Stimulated activated CD8-positive, alpha-beta memory T cell treated with anti-CD3 and anti-CD28 coated beads, Interleukin-4, amount 100 ng/mL, for 48 hours (primary cell): ENCODE measurements around the gene CCNL2.
A peak's percentile ranks its signal among the peaks of the same experiment; 100 is the strongest.
"Not testable (repeated sequence)": the region's sequence is repeated elsewhere in the genome, so short reads cannot be mapped to it uniquely, and the experiment has no call there.

ENCODE experiments used
- DNase-seq: peaks from one replicate; pipeline ENCODE4 v3.0.0-alpha.2; 2020

The CCNL2 gene

DNA sequence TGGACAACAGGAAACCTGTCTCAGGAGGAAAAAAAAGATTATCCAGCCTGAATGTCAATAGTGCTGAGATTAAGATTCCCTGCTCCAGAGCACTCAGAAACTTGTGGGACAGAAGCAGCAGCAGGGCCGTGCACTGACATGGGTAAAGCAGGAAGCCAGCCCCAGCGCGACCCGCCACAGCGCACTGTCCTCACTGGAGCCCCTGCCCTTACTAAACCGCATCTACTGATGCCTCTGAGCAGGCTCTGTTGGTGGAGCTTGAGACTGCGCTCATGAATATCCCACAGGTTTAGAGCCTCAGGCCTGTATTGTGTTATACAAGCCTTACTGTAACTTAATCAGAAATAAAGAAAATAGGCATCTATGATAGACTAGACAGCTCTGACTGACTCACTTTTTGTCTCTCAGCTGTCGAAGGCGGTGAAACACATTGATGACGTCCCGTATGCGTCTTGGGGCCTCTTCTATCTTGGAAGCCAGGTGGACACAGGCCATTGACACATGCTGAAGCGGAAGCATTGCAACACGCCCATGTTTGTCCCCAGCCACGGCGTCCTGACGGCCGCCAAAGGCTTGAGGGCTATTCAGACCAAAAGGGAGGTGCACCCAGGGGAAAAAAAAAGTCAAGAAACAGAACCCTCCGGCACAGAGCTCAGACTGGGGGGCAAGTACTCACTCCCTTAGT is 1.2 kb downstream of the CCNL2 start:
- no peak for DNase-seq

DNA sequence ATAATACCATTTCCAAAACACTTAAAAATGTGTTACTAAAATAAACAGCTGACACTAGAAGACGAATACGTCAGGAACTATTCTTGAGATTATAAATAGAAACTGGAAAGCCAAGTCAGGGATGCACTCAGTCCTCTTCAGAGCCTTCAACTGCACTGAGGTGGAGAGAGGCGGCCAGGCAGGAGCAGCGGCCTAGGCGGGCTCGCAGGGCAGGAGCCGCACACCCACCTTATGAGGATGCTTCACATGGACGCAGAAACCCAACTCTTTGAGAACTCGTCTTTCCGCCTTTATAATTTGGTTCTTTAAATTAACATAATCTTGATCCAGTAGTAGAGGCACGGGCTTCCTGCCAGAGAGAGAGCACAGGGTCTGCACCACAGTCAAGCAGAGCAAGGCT is 4.0 kb downstream of the CCNL2 start:
- DNase-seq: no peak

DNA sequence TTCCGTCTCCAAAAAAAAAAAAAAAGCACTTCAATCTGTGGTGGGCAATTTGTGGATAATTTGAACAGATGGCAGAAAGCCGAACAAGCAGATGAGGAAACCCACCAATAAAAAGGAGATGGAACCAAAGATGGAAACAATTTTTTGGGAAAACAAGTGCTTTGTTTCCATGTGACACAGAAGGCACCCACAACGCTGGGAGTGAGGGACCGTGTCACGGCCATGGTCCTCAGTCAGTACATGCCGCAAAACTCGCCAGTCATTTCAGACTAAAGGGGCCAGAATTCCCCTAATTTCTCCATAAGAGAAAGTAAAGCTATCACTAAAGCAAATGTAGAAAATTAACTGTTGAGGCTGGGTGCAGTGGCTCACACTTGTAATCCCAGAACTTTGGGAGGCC is 5.0 kb downstream of the CCNL2 start:
- DNase-seq: no peak

DNA sequence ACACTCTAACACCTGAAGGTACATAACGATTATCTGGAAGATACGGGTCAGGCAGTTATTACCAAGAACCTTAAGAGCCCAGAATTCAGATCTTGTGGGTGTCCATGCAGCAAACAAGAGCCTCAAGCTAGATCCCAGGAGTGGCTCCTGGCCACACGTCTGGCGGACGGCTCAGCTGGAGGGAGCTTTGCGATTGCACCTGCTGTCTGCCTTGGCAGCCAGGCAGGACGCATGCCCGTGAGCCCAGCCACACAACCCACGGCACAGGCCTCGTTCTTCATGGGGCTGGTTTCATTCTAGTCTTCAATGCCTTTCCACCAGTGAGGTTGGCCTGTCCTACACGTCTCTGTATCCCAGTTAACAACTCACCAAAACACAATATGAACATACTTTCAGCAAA is 5.7 kb downstream of the CCNL2 start:
- DNase-seq: no peak

DNA sequence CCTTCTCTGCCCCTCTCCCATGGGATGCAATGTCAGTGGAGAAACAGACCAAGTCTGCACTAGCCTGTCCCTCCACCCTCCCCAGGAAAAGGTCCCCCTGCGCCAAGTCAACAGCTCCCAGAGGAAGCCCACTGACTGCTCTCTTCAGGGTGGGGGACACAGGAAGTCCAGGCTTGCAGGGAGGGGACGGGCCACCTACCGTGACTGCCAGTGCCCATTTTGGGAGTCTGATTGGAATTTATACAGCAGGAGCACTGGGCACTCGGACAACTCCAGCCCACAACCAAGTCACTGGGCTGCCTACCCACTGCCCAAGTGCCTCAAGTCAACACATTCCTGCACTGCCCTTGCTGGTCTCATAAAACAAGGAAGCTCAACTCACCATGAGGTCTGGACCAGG is 6.1 kb downstream of the CCNL2 start:
- DNase-seq: no peak

DNA sequence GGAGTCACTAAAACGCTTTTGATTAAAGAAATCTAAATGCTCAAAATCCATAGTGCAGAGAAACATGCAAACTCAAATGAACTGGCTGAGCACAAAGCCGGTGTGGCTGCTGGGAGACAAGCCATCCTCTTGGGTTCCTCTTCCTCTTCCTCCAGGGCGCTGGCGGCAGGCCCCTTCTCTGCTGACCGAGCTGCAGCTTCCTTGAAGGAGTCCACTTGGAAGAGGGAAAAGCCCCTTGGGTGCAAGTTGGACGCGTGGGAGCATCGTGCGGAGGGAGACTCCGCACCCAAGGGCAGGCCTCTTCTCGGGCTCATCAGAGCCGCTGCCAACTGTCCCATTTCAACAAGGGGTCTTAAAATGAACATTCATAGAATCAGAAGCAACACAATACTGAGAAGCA is 7.9 kb downstream of the CCNL2 start:
- DNase-seq: no peak

DNA sequence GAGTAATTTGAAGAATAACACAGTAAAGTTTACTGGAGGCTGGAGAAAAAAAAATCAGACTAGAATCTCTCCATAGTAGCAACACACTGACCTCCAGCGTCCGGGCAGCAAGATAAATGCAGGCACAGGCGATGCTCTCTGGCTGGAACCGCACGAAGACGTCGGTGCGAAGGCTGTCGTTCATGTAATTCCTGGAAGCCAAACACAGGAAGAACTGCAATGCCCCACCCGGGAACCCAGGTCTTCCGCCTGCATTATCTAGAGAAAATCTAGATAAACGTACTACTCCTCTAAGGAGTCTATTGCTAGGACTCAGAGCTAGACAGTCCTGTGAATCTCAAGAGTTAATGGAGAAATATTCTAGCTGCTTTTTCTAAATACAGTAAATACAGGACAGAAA is 8.5 kb downstream of the CCNL2 start:
- no peak for DNase-seq

DNA sequence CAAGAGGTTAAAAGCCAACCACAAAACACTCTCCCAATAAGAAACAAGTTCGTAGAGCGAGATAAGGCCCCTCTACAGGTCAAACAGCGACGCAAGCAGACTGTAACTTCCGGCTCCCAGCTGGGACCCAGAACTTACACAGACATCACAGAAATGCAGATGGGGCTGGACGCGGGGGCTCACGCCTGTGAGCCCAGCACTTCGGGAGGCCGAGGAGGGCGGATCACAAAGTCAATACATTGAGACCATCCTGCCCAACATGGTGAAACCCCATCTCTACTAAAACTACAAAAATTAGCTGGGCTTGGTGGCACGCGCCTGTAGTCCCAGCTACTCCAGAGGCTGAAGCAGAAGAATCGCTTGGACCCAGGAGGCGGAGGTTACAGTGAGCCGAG is 11.1 kb downstream of the CCNL2 start:
- DNase-seq: no peak

DNA sequence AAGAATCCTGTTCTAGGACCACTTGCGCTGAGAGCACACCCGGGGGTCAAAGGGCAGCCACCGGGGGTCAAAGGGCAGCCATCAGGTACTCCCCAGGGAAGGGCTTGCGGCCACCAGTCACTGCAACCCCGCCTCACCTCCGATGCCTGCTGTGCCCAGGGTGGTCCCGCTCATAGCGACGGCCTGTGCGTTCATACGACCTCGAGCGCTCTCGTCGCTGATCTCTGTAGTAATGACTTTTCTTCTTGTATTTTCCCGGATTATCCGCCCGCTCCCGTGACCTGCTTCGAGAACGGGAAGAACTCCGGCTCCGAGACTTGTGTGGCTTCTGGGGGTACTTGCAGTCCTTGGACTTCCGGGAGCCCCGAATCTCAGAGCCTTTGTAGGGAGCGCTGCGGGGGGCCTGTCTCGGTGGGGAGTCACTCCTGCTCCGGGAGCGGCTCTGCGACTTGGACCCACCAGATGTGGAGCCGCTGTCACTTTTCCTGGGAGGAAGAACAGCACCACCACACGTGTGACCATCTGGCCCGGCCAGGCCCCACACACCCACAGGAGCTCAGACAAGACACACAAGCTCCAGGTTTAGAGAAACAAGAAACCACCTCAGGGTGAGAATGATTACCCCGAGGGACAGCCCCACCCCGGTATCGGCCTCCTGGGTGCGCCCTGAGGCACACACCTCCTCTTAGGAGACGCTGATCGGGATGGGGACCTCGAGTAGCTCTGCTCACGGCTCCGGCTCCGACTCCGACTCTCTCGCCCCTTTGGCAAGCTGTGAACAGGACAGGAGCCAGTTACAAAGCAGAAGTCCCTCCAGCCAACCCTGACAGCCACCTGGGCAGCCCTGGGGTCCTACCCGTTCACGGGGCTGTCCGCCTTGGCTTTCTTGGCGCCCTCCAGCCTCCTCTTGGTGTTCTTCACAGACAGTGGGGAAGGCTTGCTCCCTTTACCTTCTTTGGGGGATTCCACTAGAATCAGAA is 11.7 kb downstream of the CCNL2 start:
- no peak for DNase-seq

DNA sequence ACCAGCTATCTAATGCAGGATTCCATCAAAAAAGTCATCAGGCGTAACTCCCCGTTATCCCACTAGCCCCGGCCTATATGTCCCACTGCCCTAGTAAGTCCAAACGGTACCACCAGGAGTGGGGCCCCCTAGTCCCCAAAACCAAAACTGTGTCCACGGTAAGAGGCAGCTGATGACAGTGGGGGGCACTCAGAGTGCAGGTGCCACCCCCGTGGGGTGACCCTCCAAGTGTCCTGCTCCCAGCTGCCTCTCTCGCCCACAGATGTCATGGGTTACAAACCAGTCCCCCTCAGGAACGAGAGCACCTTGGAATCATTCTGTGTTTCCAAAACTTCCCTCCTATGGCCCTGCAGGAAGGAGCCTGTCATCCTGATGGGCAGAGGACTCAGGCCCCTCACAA is 13.2 kb downstream of the CCNL2 start:
- DNase-seq: no peak

DNA sequence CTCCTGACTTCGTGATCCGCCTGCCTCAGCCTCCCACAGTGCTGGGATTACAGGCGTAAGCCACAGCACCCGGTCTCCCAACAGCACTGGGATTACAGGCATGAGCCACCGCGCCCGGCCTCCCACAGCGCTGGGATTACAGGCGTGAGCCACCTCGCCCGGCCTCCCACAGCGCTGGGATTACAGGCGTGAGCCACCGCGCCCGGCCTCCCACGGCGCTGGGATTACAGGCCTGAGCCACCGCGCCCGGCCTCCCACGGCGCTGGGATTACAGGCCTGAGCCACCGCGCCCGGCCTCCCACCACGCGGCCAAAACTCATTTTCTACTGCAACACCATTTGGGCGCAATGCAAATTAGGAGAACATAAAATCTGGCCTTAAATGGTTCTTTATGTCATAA is 13.8 kb downstream of the CCNL2 start:
- DNase-seq: not testable (repeated sequence)

DNA sequence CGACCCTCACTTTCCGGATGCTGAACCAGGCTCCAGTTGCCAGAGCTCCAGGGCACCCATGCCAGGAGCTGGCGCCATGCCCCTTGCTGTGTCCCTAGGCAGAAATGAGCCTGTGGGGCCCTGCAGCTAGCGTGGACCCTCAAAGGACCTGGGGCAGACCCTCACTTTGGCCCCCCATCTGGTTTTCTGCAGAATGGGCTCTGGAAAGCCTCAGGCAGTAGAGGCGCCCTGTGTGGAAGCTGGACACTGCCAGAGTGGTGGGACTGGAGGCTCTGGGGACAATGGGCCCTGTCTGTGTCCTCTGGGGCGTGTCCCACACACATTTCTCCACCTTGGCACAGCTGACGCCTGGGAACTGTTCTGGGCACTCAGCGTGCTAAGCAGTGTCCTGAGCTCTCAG is 17.8 kb downstream of the CCNL2 start:
- DNase-seq: no peak

DNA sequence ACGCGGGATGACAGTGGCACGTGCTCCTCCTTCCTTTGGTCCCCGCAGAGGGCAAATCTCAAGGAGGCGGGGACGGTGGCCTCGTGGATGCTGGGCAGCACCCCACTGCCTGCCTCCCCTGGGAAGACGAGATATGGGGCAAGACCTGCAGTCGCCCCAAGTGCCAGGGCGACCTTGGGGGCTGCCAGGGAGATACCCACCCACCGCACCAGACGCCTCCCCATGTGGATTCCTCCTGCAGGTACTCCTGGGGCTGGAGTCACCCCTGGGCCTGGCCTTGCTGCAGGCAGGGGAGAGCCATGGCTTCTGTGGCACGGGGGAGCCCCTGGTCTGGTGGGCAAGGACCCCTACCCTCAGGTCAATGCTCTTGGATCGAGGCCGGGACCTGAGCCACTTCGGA is 18.3 kb downstream of the CCNL2 start:
- no peak for DNase-seq

DNA sequence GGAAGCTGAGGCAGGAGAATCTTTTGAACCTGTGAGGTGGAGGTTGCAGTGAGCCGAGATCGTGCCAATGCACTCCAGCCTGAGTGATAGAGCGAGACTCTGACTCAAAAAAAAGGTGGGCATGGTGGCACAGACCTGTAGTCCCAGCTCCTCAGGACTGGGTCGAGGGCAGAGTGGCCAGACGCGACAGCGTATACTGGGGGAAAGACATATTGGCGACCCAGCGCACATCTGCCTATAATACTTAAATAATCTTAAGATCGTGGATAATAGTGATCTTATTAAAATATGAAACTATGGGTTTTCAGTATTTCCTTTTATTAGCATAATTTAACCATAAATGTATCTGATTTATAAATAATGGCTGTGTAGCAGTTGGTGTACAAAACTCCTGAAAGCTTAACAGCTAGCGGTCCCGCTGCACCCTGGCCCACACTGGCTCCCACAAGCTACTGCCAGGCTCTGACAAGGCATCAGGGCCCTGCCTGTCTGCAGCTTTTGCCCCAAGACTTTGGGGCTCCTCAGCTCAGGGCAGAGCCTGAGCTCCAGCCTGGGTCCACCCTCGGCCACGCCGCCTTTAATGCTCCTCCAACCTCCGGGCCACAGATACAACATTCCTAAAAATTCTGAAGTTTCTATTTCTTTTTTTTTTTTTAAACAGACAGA is 21.5 kb downstream of the CCNL2 start:
- no peak for DNase-seq

DNA sequence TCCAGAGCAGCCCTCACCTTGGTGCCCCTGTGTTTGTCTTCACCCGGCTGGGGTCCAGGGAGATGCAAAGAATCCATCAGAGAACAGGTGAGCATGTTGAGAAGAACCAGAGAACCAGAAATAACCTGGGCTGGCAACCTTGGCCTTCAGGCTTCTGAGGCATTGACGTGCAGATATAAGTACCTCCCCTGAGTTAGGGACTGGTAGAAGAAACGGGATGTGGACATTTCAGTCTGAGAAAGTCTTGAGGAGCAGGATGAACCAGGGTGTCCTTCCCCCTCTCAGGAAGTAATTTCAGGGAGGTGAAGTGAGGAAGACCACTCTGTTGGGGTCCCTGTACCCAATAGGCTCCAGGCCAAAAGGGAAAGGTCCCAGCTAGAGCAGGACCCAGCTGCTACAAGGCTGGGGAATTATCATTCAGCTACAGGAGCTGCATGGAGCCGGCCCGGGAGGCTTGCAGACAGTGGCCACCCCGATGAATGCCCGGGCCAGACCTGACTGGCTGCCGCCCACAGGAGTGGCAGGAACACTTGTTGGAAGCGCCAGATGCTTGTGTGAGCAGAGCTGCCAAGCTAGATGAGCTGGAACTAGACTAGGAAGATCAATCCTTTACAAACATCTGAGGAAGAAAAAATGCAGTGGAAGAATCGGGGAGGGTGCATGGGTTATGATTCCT is 22.4 kb downstream of the CCNL2 start:
- no peak for DNase-seq

DNA sequence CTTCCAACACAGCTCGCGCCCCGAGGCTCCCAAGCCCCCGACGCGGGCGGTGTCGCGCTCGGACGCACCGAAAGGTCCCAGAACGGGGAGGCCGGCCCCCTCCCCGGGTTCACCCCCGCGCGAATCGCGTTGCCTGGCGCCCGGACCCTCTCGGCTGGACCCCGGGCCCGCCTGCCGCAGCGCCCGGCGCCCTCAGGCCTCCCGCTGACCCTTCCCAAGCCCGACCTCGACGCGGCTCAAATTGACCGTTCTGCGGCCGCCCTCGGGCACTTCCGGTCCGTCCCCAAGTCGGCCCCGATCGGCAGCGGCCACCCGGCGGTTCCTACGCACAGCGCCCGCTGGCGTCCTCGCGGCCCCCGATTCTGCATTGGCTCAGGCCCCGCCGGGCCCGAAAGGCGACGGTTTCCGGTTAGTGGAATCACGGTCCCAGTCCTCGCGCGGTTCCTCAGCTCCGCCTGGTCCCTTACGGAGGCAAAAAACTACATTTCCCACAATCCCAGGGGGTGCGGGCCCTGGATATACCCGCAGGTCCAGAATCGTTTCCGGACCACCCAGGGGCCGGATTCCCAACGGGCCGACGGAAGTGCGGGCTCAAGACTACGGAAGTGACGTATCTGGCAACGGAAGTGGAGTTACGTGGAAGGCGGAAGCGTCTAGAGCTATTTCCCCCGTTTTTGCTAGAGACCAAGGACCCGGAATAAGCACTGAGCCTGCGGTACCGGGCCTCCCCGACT is 24.0 kb downstream of the CCNL2 start, which contains the start of gene AURKAIP1:
TSS of gene AURKAIP1 (minus strand) at position 279 of the 734 bp plus-strand sequence. CDS start 451 bp downstream, outside the sequence.
- DNase-seq: peak; percentile 96

DNA sequence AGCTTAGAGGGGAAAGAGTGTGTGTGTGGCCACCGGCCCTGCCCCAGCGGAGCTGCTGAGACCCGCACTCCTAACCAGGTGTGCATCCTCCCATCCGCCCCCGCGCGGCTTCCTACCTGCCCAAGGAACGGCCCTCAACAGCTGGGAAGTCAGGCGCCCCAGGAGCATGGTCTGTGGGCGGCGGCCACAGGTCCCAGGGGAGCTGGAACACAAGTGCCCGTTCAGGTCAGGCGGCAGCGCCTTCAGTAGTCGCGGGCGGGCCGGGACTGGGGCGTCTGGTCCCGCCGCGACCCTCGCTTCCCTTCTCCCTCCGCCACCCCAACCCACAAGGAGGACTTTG is 24.6 kb downstream of the CCNL2 start:
- DNase-seq: no peak

DNA sequence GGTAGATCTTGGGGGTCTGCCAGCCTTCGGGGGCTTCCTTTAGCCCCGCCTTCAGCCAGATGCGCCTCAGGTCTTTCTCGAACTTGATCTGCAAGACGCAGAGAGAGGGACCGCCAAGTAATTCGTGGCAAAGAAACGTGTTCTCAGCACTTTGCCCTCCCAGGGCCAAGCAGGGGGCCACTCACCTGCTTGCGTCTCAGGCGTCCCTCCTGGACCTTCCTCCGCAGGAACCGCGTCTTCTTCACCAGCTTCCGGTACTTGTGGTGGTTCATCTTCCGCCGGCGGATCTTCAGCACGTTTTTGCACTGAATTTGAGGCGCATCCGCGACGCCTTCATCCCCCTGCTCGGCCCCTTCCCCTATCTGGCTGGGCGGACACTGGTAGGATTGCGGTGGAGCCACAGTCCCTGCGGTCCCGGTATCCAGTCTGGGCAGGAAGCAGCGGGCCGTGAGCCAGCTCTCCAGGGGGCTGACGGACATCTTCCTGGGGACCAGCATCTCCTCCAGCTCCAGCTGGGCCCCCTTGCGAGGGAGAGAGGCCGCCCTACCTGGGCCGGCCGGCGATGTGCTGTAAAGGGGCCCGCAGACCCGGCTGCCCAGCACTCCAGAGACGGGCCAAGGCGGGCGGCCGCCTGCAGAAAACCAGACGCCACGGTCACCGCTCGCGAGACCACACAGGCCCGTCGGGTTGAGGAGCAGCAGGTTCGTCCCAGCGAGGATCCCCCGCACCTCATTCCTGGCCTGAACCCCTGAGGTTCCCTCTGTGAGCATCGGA is 25.1 kb downstream of the CCNL2 start:
- DNase-seq: no peak

DNA sequence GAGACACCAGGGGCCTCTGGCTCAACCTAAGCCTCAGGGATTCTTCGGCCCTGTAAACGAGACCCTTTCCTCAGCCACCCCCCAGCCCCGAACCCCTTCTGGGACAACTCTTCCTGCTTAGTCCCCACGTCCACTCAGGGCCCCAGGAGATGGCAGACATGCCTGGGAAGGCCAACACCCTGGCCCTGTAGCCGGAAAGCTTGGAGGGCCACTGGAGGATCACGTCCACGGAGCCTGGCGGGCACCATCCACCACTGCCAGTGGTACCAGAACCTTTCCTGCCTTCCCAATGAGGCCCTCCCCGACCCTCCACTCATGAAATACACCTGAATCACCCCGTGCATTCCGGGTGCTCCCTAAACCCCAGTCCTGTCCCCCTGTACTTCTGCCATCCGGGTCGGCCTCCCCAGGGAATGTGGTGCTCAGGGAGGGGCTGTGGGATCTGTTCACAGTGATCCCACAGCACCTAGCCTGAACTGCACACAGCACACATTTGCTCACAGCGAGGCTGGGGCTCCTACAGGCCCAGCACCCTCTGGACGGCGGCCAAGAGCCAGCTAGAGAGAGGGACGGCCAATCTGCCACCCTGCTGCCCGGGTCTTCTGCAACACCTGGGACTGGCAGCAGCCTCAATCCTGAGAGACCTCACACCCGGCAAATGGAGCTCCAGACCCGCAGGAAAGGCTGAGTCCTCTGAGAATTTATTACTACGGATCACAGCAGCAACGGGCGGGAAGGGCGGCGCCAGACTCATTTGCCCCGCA is 25.9 kb downstream of the CCNL2 start:
- no peak for DNase-seq
